Measurements from ENCODE around the gene OBP2B. TPM values are rescaled to one million over a fixed set of nuclear protein-coding genes. Genes with fewer than 3 reads are reported as not detected.

Gene OBP2B
- total RNA-seq, 4 donors from 2014 or later = not detected

DNA sequence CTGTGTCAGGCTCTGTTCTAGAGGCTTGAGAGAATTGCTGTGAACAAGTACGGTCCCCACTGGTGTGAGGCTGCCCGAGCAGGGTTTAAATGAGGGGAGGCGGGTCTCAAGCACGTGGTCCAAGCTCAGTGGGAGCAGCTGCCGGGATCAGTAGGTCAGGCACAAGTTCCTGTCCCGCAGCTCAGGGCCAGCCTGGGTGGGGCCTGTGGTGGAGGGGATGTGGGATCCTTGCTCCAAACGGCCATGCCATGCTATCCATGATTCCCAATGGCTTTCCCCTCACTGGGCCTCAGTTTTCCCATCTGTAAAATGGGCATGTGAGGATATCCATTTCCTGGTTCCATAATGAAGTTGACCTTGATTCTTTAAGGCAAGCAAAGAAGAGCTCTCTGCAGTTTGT, 17.1 kb downstream of the OBP2B start:
- TF ChIP-seq POLR2A (IDR thresholded peaks at IDR 0.05) = no peak
- TF ChIP-seq, protein P1, sequence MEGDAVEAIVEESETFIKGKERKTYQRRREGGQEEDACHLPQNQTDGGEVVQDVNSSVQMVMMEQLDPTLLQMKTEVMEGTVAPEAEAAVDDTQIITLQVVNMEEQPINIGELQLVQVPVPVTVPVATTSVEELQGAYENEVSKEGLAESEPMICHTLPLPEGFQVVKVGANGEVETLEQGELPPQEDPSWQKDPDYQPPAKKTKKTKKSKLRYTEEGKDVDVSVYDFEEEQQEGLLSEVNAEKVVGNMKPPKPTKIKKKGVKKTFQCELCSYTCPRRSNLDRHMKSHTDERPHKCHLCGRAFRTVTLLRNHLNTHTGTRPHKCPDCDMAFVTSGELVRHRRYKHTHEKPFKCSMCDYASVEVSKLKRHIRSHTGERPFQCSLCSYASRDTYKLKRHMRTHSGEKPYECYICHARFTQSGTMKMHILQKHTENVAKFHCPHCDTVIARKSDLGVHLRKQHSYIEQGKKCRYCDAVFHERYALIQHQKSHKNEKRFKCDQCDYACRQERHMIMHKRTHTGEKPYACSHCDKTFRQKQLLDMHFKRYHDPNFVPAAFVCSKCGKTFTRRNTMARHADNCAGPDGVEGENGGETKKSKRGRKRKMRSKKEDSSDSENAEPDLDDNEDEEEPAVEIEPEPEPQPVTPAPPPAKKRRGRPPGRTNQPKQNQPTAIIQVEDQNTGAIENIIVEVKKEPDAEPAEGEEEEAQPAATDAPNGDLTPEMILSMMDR (IDR thresholded peaks at IDR 0.05 in 4 of 5, conservative IDR thresholded peaks at IDR 0.05 in 1 of 5) = no peak
- no peak for ATAC-seq
- in situ Hi-C loops (cut with MboI; ENCODE audit: low sequenced_read_pairs in 4 of 4) = loop anchor here in 1 of 4 donors (25.0 kb wide), 1 partner anchor 295 kb away; the partner anchor contains the start of gene SLC2A6
- Histone ChIP-seq H3K36me3 (no peaks in the 10 kb centered on the region), H3K4me3 (no peak overlapping the region), H3K27ac (no peak overlapping the region), H3K27me3 (peaks cover 4 to 23% (median 17%) of the 10 kb centered on the region in 3 donors), H3K9me3 (peaks cover 0 to 7% (median 0%) of the 10 kb centered on the region in 3 donors), H3K4me1 (no peaks in the 10 kb centered on the region)
- intact Hi-C loops (cut with DNase I; ENCODE audit: low total_unique reads) = no loop called here
- DNase-seq = no peak

DNA sequence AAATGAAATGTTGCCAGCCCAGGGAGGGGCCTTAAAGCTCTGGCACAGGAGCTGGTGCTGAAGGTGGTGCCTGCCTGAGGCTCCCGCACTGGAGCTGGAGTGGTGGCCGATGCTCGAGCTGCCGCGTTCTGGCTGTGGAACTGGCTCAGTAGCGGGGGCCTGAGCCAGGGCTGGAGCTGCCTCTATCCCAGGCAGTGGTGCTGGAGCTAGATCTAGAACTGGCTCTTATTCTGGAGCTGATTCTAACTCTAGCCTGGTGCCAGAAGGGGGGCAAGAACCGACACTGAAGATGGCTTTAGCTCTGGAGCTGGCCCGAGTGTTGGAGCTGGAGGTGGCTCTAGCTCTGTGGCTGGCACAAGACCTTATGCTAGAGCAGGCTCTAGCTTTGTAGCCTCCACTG, 19.2 kb downstream of the OBP2B start:
- no peak overlapping the region for H3K27ac ChIP-seq
- ATAC-seq = no peak
- H3K4me1 ChIP-seq = no peaks in the 10 kb centered on the region
- TF ChIP-seq, protein P1 (IDR thresholded peaks at IDR 0.05 in 4 of 5, conservative IDR thresholded peaks at IDR 0.05 in 1 of 5) = no peak
- no peak for TF ChIP-seq POLR2A (IDR thresholded peaks at IDR 0.05)
- peaks cover 4 to 13% (median 11%) of the 10 kb centered on the region in 3 donors for H3K27me3 ChIP-seq
- H3K9me3 ChIP-seq = peaks cover 0 to under 1% (median 0%) of the 10 kb centered on the region in 3 donors
- DNase-seq = no peak
- H3K4me3 ChIP-seq = no peak overlapping the region
- in situ Hi-C loops (cut with MboI; ENCODE audit: low sequenced_read_pairs in 4 of 4) = loop anchor here in 3 of 4 donors (10.0 to 25.0 kb wide), 2 partner anchors 295 to 297 kb away; partner anchors contain the start of gene SLC2A6 (in 1 of the 3)
- H3K36me3 ChIP-seq = no peaks in the 10 kb centered on the region
- intact Hi-C loops (cut with DNase I; ENCODE audit: low total_unique reads) = loop anchor here (10.0 kb wide), 1 partner anchor 145 kb away; no protein-coding TSS in a partner anchor

DNA sequence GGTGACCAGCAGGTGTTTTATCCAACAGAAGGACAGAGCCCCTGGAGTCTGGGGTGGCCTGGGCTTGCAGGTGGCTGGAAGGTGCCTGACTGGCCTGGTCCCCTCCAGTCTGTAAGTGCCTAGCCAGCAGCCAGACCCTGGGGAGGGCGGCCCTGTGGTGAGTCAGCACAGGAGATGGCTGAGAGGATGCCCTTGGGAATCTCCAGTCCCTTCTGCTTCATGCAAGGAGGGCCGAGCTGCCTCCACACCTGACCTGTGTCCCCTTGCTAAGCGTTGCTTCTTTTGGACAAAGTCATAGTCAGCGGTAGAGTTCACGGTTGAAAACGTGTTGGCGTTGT, 20.2 kb downstream of the OBP2B start:
- H3K27me3 ChIP-seq = peaks cover 4 to 10% (median 7%) of the 10 kb centered on the region in 3 donors
- intact Hi-C loops (cut with DNase I; ENCODE audit: low total_unique reads) = loop anchor here (10.0 kb wide), 1 partner anchor 144 kb away; no protein-coding TSS in a partner anchor
- no peak overlapping the region for H3K27ac ChIP-seq
- H3K9me3 ChIP-seq = no peaks in the 10 kb centered on the region
- H3K36me3 ChIP-seq = no peaks in the 10 kb centered on the region
- no peak overlapping the region for H3K4me3 ChIP-seq
- ATAC-seq = no peak
- no peaks in the 10 kb centered on the region for H3K4me1 ChIP-seq
- in situ Hi-C loops (cut with MboI; ENCODE audit: low sequenced_read_pairs in 4 of 4) = loop anchor here in 3 of 4 donors (10.0 to 25.0 kb wide), 2 partner anchors 296 to 298 kb away; partner anchors contain the start of gene SLC2A6 (in 1 of the 3)
- no peak for DNase-seq
- TF ChIP-seq, protein P1 (IDR thresholded peaks at IDR 0.05 in 4 of 5, conservative IDR thresholded peaks at IDR 0.05 in 1 of 5) = no peak
- no peak for TF ChIP-seq POLR2A (IDR thresholded peaks at IDR 0.05)

DNA sequence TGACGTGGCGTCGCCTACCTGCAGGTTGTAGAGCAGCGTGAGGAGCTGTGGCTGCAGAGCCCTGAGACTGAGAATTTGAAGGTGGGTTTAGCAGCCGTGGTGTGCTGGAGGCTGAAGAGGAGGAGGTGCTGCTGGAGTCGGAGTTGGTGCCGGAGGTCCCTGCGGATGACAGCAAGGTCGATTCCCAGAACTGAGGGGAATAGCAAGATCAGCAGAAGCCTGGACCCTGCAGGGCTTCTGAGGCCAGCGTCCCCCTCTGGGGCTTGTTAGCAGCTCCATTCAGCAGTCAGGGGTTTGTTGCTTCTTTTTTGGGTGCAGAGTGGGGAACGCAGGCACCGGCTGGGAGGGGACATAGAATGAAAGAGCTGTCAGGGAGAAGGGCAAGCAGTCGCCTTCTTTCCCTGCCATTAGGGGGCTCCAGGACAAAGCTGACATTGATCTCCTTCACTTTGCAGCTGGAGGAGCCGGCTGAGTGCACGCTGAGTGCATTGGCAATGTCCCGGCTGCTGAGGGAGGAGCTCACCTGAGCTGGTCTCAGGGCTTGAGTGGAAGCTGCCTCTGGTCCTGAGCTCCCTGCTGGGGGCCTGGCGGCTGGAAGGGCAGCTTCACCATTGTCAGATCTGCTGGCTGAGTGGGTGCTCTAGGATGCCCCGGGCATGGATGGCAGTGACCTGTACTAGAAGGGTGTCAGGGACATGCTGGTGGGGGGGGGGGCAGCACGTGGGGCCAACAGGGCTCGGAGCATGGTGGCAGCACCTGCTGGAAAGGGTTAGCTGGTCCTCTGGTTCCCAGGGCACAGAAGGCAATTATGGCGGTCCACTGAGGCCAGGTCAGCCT, 20.8 kb downstream of the OBP2B start:
- no peak for TF ChIP-seq POLR2A (IDR thresholded peaks at IDR 0.05)
- TF ChIP-seq, protein P1 (IDR thresholded peaks at IDR 0.05 in 4 of 5, conservative IDR thresholded peaks at IDR 0.05 in 1 of 5) = no peak
- no peak for ATAC-seq
- Histone ChIP-seq H3K4me3 (no peak overlapping the region), H3K27ac (no peak overlapping the region), H3K27me3 (peaks cover 4 to 7% (median 7%) of the 10 kb centered on the region in 3 donors), H3K4me1 (no peaks in the 10 kb centered on the region), H3K36me3 (no peaks in the 10 kb centered on the region), H3K9me3 (no peaks in the 10 kb centered on the region)
- in situ Hi-C loops (cut with MboI; ENCODE audit: low sequenced_read_pairs in 4 of 4) = loop anchor here in 3 of 4 donors (10.0 to 25.0 kb wide), 2 partner anchors 297 to 299 kb away; partner anchors contain the start of gene SLC2A6 (in 1 of the 3)
- DNase-seq = no peak
- intact Hi-C loops (cut with DNase I; ENCODE audit: low total_unique reads) = loop anchor here (10.0 kb wide), 1 partner anchor 143 kb away; no protein-coding TSS in a partner anchor
